AG09309 (cell line): Measurements from ENCODE around the gene PGGHG.

Experiments
- DNase-seq: peaks from one replicate; pipeline ENCODE4 v3.0.0-alpha.2; 2010; ENCODE audit warnings: low read depth
- H3K4me3 ChIP-seq: 2 replicates; pipeline ENCODE4 v1.5.1; 2011; ENCODE audit warnings: mild to moderate bottlenecking, low read depth, low read length, moderate library complexity; ENCODE audit not compliant: control insufficient read depth
- CTCF ChIP-seq: IDR thresholded peaks from 2 replicates; pipeline ENCODE4 v1.5.1; 2011; ENCODE audit warnings: mild to moderate bottlenecking, low read depth, low read length, inconsistent platforms; ENCODE audit not compliant: insufficient read depth, control insufficient read depth; ENCODE audit errors: missing control alignments

Gene PGGHG

GRCh38 chr11:272931-273198, 16.1 kb upstream of the PGGHG start:
- no peak overlapping the region for H3K4me3 ChIP-seq
- no peak for DNase-seq
- no peak for TF ChIP-seq CTCF

DNA sequence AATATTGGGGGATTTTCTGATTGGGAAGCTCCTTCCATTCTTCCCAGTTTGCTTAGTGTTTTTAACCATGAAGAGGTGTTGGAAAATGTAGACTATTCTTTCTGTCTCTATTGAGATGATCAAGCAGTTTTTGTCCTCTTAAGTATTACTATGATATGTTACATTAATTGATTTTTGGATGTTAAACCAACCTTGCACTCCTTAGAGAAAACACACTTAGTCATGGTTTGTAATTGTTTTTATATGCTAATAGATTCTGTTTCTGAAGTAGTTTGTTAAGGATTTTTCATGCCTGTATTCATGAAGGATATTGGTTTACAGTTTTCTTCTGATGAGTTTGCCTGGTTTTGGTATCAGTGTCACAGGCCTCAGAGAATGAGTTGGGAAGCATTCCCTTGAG, 12.7 kb upstream of the PGGHG start:
- no peak for DNase-seq
- no peak for TF ChIP-seq CTCF

GRCh38 chr11:278001-278951, 10.7 kb upstream of the PGGHG start, which contains the start of gene NLRP6:
TSS of gene NLRP6 (plus strand) at chr11:278407. CDS start at chr11:278570, 163 bp downstream.
- no peak within 1 kb of the TSS for H3K4me3 ChIP-seq
- no peak for TF ChIP-seq CTCF
- no peak for DNase-seq

More for the DNA sequence above, 12.7 kb upstream of the PGGHG start:
- H3K4me3 ChIP-seq = no peak overlapping the region

- no peak for TF ChIP-seq CTCF
- no peak overlapping the region for H3K4me3 ChIP-seq
- DNase-seq = no peak
These were observed 9.6 kb upstream of the PGGHG start for GRCh38 chr11:279040-279965.

- no peak for DNase-seq
- no peak for TF ChIP-seq CTCF
- H3K4me3 ChIP-seq = no peak overlapping the region
These were observed 8.8 kb upstream of the PGGHG start for GRCh38 chr11:279966-280705.
